Smooth muscle cell (in vitro differentiated cells): ENCODE data around the gene KIF1A. TPM values are rescaled to one million over a fixed set of nuclear protein-coding genes. Genes with fewer than 3 reads are reported as not detected.

Experiments
- DNase-seq: peaks from one replicate; lab custom pipeline; 2025; ENCODE audit not compliant: unreplicated experiment; lab: John Stamatoyannopoulos, UW
- H2AFZ ChIP-seq: fragments of 200-600 bp; sonication (generic); 2 replicates; pipeline ENCODE4 v1.6.0; 2016; ENCODE audit warnings: antibody characterized with exemption, low read depth, mild to moderate bottlenecking
- H3F3A ChIP-seq: fragments of 200-600 bp; sonication (generic); 2 replicates; pipeline ENCODE4 v1.6.0; 2017; ENCODE audit warnings: antibody characterized with exemption, low read depth
- H3K27ac ChIP-seq: fragments of 200-600 bp; sonication (generic); 2 replicates; pipeline ENCODE4 v1.5.1; 2016; ENCODE audit warnings: low read depth, mild to moderate bottlenecking
- H3K27me3 ChIP-seq: fragments of 200-600 bp; sonication (generic); 2 replicates; pipeline ENCODE4 v1.6.1; 2016; ENCODE audit warnings: low read depth, mild to moderate bottlenecking
- H3K36me3 ChIP-seq: fragments of 200-600 bp; sonication (generic); 2 replicates; pipeline ENCODE4 v1.5.1; 2016; ENCODE audit warnings: low read depth
- H3K4me1 ChIP-seq: fragments of 200-600 bp; sonication (generic); 2 replicates; pipeline ENCODE4 v1.5.1; 2016; ENCODE audit warnings: low read depth
- H3K4me2 ChIP-seq: fragments of 200-600 bp; sonication (generic); 2 replicates; pipeline ENCODE4 v1.6.0; 2016; ENCODE audit warnings: mild to moderate bottlenecking
- H3K4me3 ChIP-seq: fragments of 200-600 bp; sonication (generic); 2 replicates; pipeline ENCODE4 v1.5.1; 2016; ENCODE audit warnings: mild to moderate bottlenecking
- H3K79me2 ChIP-seq: fragments of 200-600 bp; sonication (generic); 2 replicates; pipeline ENCODE4 v1.6.0; 2016; ENCODE audit warnings: low read depth, mild to moderate bottlenecking
- H3K9ac ChIP-seq: fragments of 200-600 bp; sonication (generic); 2 replicates; pipeline ENCODE4 v1.6.0; 2016; ENCODE audit warnings: low read depth
- H3K9me3 ChIP-seq: fragments of 200-600 bp; sonication (generic); replicated peaks from 2 replicates; pipeline ENCODE4 v1.5.1; 2016; ENCODE audit warnings: low read depth
- H4K20me1 ChIP-seq: fragments of 200-600 bp; sonication (generic); 2 replicates; pipeline ENCODE4 v1.6.0; 2016; ENCODE audit warnings: low read depth
- CTCF ChIP-seq: fragments of 200-600 bp; sonication (generic); IDR thresholded peaks from 2 replicates; pipeline ENCODE4 v1.5.1; 2017; ENCODE audit warnings: borderline replicate concordance, mild to moderate bottlenecking, antibody characterized with exemption; ENCODE audit not compliant: insufficient read depth, poor library complexity, severe bottlenecking
- WGBS: methylation state at CpG from one replicate; pipeline ENCODE4 v1.1.7; 2016; ENCODE audit warnings: low lambda C conversion rate; 5-methylcytosine and 5-hydroxymethylcytosine counted together
- polyA plus RNA-seq: library from polyadenylated mRNA; unstranded; fragments of >200 nt; fragmentation: Nextera tagmentation; extraction: Ambion mirVana; gene quantifications from 2 replicates; pipeline ENCODE4 v1.2.1, GENCODE V29; 2016
- total RNA-seq: library from RNA; depleted of rRNA; stranded (reverse); fragments of >200 nt; gene quantifications from 2 replicates; pipeline ENCODE4 v1.2.3, GENCODE V29; 2014

The KIF1A gene
- total and polyA plus RNA-seq, 2 experiments from 2014 or later: 4.6 to 8.4 TPM

GRCh38 chr2:240865391-240865790 lies 45.4 kb upstream of the KIF1A start:
- Histone ChIP-seq H3F3A (no peaks in the 10 kb centered on the region), H3K9me3 (no peaks in the 10 kb centered on the region), H3K79me2 (no peaks in the 10 kb centered on the region), H3K27me3 (peaks cover 15% of the 10 kb centered on the region), H3K4me1 (no peaks in the 10 kb centered on the region), H2AFZ (no peak overlapping the region), H3K4me3 (no peak overlapping the region), H4K20me1 (no peaks in the 10 kb centered on the region), H3K4me2 (no peak overlapping the region), H3K27ac (no peak overlapping the region), H3K36me3 (no peaks in the 10 kb centered on the region), H3K9ac (no peak overlapping the region)
- WGBS: 90% methylated on average over 5 of the region's 5 CpGs
- no peak for DNase-seq
- no peak for TF ChIP-seq CTCF

GRCh38 chr2:240864475-240864874 lies 44.5 kb upstream of the KIF1A start:
- Histone ChIP-seq H3K27me3 (peaks cover 15% of the 10 kb centered on the region), H3K36me3 (no peaks in the 10 kb centered on the region), H3K4me1 (no peaks in the 10 kb centered on the region), H2AFZ (no peak overlapping the region), H3K4me2 (no peak overlapping the region), H4K20me1 (no peaks in the 10 kb centered on the region), H3K9me3 (no peaks in the 10 kb centered on the region), H3K79me2 (no peaks in the 10 kb centered on the region), H3K9ac (no peak overlapping the region), H3K27ac (no peak overlapping the region), H3F3A (no peaks in the 10 kb centered on the region), H3K4me3 (no peak overlapping the region)
- 85% methylated on average over 3 of the region's 3 CpGs for WGBS
- no peak for DNase-seq
- no peak for TF ChIP-seq CTCF

- no peak overlapping the region for H3K4me2 ChIP-seq
- WGBS: 86% methylated on average over 2 of the region's 2 CpGs
- no peaks in the 10 kb centered on the region for H3K36me3 ChIP-seq
- H3K79me2 ChIP-seq: no peaks in the 10 kb centered on the region
- no peak for TF ChIP-seq CTCF
- peaks cover 15% of the 10 kb centered on the region for H3K27me3 ChIP-seq
- no peak overlapping the region for H3K4me3 ChIP-seq
- H3K9me3 ChIP-seq: no peaks in the 10 kb centered on the region
- no peaks in the 10 kb centered on the region for H3K4me1 ChIP-seq
- H3F3A ChIP-seq: no peaks in the 10 kb centered on the region
- no peak overlapping the region for H3K27ac ChIP-seq
- no peaks in the 10 kb centered on the region for H4K20me1 ChIP-seq
- no peak overlapping the region for H3K9ac ChIP-seq
- DNase-seq: no peak
- no peak overlapping the region for H2AFZ ChIP-seq
Observed at GRCh38 chr2:240861547-240861946, 41.5 kb upstream of the KIF1A start.

GRCh38 chr2:240858871-240859270 lies 38.9 kb upstream of the KIF1A start:
- H3K9me3 ChIP-seq: no peaks in the 10 kb centered on the region
- no peaks in the 10 kb centered on the region for H3K4me1 ChIP-seq
- H3K9ac ChIP-seq: no peak overlapping the region
- H3K79me2 ChIP-seq: no peaks in the 10 kb centered on the region
- no peak for DNase-seq
- no peak overlapping the region for H3K27ac ChIP-seq
- no peaks in the 10 kb centered on the region for H3K36me3 ChIP-seq
- no peaks in the 10 kb centered on the region for H4K20me1 ChIP-seq
- no peak overlapping the region for H3K4me3 ChIP-seq
- 89% methylated on average over 10 of the region's 10 CpGs for WGBS
- H2AFZ ChIP-seq: no peak overlapping the region
- no peaks in the 10 kb centered on the region for H3F3A ChIP-seq
- peaks cover 8% of the 10 kb centered on the region for H3K27me3 ChIP-seq
- TF ChIP-seq CTCF: no peak
- no peak overlapping the region for H3K4me2 ChIP-seq
